Mesothelial cell of epicardium (in vitro differentiated cells): ENCODE results near the gene NPEPL1. TPM values are rescaled to one million over a fixed set of nuclear protein-coding genes. Genes with fewer than 3 reads are reported as not detected.

Source experiments
- DNase-seq, 2 experiments: peaks; one replicate each; pipeline ENCODE4 v3.0.0; 2021; ENCODE audit warnings: low spot score in 2 of 2; ENCODE audit not compliant: unreplicated experiment in 2 of 2
- H3K27ac Mint-ChIP-seq: 2 replicates; pipeline ENCODE4 v1.8.0; 2021; ENCODE audit warnings: mixed read lengths
- H3K27me3 Mint-ChIP-seq: 2 replicates; pipeline ENCODE4 v1.8.0; 2021; ENCODE audit warnings: low read depth, mixed read lengths
- H3K36me3 Mint-ChIP-seq: 2 replicates; pipeline ENCODE4 v1.8.0; 2021; ENCODE audit warnings: mixed read lengths
- H3K4me1 Mint-ChIP-seq: 2 replicates; pipeline ENCODE4 v1.8.0; 2021; ENCODE audit warnings: mixed read lengths
- H3K4me3 Mint-ChIP-seq: 2 replicates; pipeline ENCODE4 v1.8.0; 2021; ENCODE audit warnings: mild to moderate bottlenecking, moderate library complexity, mixed read lengths
- H3K9me3 Mint-ChIP-seq: 2 replicates; pipeline ENCODE4 v1.8.0; 2021; ENCODE audit warnings: mixed read lengths
- CTCF ChIP-seq: fragments of 200-600 bp; sonication (generic); IDR thresholded peaks from one replicate; pipeline ENCODE4 v1.5.0; 2021; ENCODE audit warnings: antibody characterized with exemption; ENCODE audit not compliant: unreplicated experiment
- total RNA-seq: library from RNA; stranded (reverse); gene quantifications from 3 replicates; pipeline ENCODE4 v1.2.1, GENCODE V29; 2021

NPEPL1 gene
- total RNA-seq, 1 donor from 2014 or later, result 65.8 TPM

DNA sequence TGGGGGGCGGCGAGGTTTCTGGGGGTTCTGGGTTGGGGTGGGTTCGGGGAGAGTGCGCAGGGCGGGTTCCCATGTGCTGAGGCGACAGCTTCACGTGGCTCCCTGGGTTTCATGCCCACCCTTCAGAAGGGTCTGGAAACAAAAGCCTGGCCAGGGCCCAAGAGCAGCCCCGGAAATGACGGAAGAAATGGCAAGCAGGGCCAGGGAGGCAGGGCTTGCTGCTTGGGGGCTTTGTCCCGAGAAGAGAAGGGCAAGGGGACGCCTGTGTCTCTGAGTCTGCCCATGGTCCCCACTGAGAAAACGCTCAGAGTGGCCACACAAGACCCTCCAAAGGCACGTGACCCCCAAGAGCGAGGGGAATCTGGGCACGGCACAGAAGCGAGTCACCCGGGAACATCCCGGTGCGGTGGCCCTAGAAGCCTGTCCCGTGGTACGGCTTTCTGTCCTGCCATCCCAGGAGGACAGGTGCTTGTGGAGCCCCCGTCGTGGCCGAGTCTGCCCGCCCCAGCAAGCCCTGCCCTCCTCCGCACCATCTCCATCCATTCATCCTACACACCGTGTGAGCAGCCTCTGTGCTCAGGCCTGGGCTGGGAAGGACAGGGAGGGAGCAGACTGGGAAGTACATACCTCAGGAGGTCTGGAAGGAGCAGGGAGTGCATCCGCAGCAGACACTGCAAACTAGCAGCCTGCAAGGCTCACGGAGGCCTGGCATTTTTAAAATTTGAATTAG lies 9.0 kb downstream of the NPEPL1 start:
- Mint-ChIP-seq H3K4me3 (no peak overlapping the region), H3K27ac (no peak overlapping the region), H3K36me3 (peaks cover 53% of the 10 kb centered on the region), H3K9me3 (peaks cover 4% of the 10 kb centered on the region), H3K4me1 (peaks cover 9% of the 10 kb centered on the region), H3K27me3 (no peaks in the 10 kb centered on the region)
- peak in 1 of 2 experiments; percentile 35 for DNase-seq
- TF ChIP-seq CTCF, result no peak

GRCh38 chr20:58702161-58702510 lies 9.5 kb downstream of the NPEPL1 start:
- Mint-ChIP-seq H3K27me3 (no peaks in the 10 kb centered on the region), H3K36me3 (peaks cover 53% of the 10 kb centered on the region), H3K4me1 (peaks cover 4% of the 10 kb centered on the region), H3K27ac (no peak overlapping the region), H3K9me3 (peaks cover 4% of the 10 kb centered on the region), H3K4me3 (no peak overlapping the region)
- TF ChIP-seq CTCF, result no peak
- peak in 1 of 2 experiments; percentile 19 for DNase-seq

GRCh38 chr20:58702859-58703648 lies 10.5 kb downstream of the NPEPL1 start:
- Mint-ChIP-seq H3K9me3 (peaks cover 4% of the 10 kb centered on the region), H3K36me3 (peaks cover 50% of the 10 kb centered on the region), H3K4me3 (no peak overlapping the region), H3K27ac (no peak overlapping the region), H3K4me1 (no peaks in the 10 kb centered on the region), H3K27me3 (no peaks in the 10 kb centered on the region)
- no peak for TF ChIP-seq CTCF
- peak in 1 of 2 experiments; percentile 24 for DNase-seq

DNA sequence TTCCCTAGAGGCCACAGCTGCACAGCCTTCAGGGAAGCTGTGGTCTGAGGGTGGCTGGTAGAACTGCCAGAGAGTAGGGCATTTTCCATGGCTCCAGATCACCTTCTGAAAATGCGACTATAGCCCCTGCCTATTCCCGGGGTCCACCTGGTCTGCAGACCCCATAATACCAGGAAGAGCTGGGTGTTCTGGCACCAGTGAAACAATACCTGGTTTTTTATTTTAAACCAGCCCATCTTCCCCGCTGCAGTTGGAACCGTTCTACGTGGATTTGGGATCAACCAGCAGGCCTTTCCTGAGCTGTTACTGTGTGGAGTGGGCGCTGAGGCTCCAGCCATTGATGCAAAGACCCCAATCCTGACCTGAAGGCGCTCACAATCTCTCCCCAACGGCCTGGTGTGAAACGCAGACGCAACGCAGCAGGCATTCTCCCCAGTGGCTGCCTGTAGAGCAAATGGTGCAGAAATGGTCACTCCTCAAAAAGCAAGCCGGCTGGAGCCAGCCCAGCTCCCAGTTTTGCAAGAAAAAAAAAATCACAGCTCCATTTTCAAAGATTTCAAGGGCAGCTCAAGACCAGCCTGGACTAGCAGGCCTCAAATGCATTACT lies 11.3 kb downstream of the NPEPL1 start:
- no peak overlapping the region for H3K27ac Mint-ChIP-seq
- DNase-seq, result peak in 1 of 2 experiments; percentile 22
- H3K36me3 Mint-ChIP-seq, result peaks cover 49% of the 10 kb centered on the region
- H3K4me3 Mint-ChIP-seq, result no peak overlapping the region
- TF ChIP-seq CTCF, result no peak
- no peaks in the 10 kb centered on the region for H3K4me1 Mint-ChIP-seq
- peaks cover 4% of the 10 kb centered on the region for H3K9me3 Mint-ChIP-seq
- no peaks in the 10 kb centered on the region for H3K27me3 Mint-ChIP-seq

DNA sequence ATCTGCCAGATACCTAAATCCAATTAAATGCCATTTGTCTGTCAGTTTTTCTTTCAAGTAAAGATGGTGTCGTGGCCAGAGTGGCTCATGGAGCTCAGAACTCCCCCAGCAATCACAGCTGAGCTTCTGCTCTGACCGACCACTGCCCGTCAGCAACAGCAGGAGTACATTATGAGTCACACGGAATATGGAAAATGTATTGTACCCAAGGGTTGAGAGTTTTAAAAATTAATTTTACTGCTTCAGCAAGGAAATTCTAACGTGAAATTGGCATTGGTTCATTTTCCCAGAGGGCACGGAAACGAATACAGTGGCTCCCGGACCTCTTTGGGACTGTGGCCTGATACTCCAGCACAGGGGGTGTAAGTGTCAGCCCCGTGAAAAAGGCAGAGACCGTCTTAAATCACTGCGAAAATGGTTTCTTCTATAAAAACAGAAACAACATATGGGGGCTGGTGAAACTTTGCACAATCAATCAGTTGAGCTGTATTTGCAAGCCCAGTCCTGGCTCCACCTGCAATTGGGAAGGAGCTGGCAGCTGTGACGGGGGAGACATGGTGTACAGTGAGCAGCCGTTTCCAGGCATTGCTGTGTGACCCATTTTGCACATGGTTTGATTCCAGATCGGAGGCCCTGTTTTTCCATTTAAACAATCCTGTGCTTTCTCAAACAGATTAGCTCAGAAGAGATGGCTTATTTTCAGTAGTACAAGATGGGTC lies 12.8 kb downstream of the NPEPL1 start:
- Mint-ChIP-seq H3K27ac (no peak overlapping the region), H3K9me3 (peaks cover 4% of the 10 kb centered on the region), H3K4me3 (no peak overlapping the region), H3K36me3 (peaks cover 40% of the 10 kb centered on the region), H3K27me3 (no peaks in the 10 kb centered on the region), H3K4me1 (no peaks in the 10 kb centered on the region)
- no peak for TF ChIP-seq CTCF
- peak in 1 of 2 experiments; percentile 33 for DNase-seq
